HG03135 (cell line): ENCODE results near the gene DGKI.
A peak's percentile ranks its signal among the peaks of the same experiment; 100 is the strongest.

Experiments
- ATAC-seq: cut with Tn5 transposase; IDR thresholded peaks from one replicate; pipeline ENCODE4 v1.9.1; 2021; ENCODE audit warnings: mild to moderate bottlenecking, moderate library complexity; ENCODE audit not compliant: unreplicated experiment

DGKI gene

DNA sequence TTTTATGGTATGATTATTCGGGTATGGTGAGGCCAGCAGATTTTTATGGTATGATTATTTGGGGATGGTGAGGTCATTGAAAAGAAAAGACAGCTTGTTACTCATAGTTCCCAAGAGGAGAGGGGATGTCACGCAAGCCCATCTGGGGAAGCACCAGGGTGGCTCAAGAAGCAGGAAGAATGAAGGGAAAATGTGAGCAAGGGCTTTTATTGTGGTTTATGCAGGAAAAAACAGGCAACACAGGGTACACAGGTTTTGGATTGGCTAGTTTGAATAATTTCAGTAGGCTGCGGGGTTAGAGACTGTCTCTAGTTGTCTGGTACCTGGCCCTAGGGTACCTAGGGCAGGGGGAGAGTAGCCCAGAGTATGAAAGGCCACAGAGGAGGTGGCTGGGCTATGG lies 26.8 kb upstream of the DGKI start:
- ATAC-seq: no peak

GRCh38 chr7:137871170-137871915 lies 24.6 kb upstream of the DGKI start:
- no peak for ATAC-seq

DNA sequence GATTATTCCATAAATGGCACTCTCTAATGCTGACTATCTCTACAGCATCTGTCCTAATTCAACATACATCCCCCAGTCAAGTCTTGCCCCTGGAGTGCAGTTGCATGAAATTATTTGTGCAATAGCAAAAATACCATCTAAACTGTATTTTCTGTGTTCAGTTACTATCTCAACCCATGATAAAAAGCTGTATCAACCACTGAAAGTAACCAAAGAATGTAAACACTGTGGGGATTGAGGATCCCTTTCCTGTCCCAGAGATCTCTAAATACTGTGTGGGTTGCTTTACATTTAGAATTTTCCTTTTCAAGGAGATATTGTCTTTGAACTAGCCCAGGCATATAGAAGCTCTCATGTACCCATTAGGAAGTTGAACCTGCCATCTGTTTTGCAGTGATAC lies 23.9 kb upstream of the DGKI start:
- ATAC-seq: no peak

DNA sequence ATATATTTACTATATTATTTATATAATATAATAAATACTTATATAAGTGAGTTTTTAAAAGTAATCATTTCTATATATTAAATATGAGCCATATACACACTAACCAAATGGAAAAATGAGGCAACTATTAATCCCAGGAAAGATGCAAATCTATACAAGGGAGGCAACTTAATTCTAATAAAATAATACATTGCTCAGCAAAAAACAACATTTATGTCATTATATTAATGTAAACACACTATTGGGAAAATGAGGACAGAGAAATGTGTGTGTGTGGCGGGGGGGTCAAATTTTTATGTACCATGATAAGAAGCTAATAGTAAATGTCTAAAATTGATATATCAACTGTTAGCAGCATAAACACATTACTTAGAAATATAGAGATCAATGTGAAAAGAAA lies 23.3 kb upstream of the DGKI start:
- ATAC-seq: no peak

DNA sequence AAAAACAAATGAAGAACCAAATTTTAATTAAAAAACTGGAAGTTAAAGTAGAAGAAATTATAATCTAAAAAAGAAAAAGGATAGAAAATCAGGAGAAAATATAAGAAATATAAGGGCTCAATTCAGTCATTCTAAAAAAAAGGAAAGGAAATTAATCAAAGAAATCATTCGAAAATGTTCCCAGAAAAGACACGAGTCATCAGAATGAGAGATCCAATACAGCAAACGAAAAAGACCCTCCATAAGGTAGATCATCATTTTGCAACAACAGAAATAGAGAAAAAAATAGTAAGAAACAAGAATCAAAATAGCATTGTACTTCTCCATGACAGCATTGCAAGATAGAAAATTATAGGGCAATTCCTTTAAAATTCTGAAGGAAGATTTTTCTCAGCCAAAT lies 22.5 kb upstream of the DGKI start:
- ATAC-seq: no peak

GRCh38 chr7:137867289-137867688 lies 20.5 kb upstream of the DGKI start:
- no peak for ATAC-seq

- no peak for ATAC-seq
Measured at GRCh38 chr7:137865764-137866163, 19.0 kb upstream of the DGKI start.

GRCh38 chr7:137862964-137863363 lies 16.2 kb upstream of the DGKI start:
- ATAC-seq: no peak

DNA sequence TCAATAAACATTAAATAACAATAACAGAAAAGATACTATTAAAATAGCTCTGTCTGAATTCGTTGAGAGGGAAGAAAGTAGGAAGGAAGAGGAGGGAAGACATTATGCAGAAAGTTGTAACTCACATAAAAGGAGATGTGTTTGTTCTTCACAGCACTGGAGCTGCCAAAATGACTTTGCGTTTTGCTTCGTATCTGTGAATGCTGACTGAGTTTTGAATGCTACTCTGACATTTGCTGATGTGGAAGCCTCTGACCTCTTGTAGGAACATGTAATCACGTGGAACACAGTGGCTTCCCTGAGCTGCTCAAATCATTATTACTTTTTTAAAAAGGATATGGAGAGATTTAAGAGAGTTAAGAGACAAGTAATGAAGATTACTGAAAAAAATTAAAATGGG lies 15.6 kb upstream of the DGKI start:
- no peak for ATAC-seq

DNA sequence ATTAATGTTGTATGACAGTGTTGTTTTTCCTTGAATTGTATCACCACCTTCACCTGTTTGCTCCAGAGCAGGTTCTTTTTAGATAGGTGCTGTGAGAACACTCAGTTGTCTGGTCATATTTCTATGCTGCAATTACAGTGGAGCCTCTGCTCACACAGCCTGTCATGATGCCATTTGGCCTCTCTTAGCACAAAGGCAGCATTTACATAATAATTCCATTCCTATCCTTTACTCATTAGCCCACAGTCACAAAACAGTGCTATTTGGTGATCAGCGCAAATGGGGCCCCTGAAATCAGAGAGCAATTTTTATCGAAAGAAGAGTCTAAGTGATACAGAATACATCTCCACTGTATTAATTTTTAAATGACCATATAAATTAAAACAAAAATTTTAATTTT lies 13.8 kb upstream of the DGKI start:
- ATAC-seq: no peak

GRCh38 chr7:137853053-137853452 lies 6.3 kb upstream of the DGKI start:
- ATAC-seq: no peak

DNA sequence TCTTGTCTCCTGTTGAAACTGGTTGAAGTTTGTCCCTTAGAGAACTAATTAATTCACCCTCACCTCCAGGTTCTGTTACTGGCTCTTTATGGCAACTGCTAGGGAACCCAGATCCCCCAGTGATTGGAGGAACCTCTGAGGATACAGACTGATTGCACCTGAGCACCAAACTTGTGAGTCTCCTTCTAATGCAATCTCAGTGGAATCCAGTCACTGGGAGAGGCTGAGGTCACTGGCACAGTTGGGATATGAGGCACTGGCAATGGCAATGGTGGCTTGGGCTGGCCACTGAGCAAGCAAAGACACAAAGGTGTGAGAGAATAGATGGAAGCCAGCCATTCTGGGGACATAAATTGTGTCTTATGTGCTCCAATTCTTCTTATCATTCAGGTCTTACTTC lies 5.3 kb upstream of the DGKI start:
- ATAC-seq: no peak

- no peak for ATAC-seq
Measured at GRCh38 chr7:137850972-137851945, 4.5 kb upstream of the DGKI start.

GRCh38 chr7:137850571-137850970 lies 3.8 kb upstream of the DGKI start:
- no peak for ATAC-seq

GRCh38 chr7:137848095-137848494 lies 1.3 kb upstream of the DGKI start:
- ATAC-seq: no peak

DNA sequence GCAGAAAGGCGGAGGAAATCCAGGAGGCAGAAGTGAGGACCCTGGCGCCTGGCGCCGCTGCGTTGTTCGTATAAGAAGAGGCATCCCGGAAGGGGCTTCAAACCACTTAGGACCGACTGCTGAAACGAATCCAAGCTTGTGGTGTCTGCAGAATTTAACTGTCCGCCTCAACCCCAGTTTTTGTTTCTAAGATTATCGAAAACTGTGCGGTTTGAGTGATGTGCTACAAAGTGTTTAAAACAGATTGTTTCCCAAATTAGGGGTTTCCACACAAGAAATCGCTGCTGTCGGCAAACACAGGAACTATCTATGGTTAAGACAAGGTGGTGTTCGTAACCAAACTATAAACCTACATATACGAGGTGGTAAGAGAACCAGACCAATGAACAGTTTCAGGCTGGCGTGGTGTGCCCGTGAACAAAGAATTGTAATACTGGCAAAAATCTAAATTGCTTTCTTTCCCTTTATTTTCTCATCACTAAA lies 835 bp upstream of the DGKI start:
- peak; percentile 10 for ATAC-seq

DNA sequence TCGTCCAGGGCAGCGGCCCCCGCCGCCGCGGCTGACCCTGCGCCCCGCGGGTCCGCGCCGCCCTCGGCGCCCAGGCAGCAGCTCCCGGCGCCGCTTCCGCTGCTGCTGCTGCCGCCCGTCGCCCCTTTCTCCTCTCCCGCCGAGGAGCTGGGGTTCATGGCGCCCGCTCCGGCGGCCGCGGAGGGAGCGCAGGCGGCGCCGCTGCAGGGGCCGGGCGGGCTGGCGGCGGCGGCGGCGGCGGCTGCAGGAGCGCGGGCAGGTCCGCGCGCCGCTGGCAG lies 286 bp downstream of the DGKI start:
- ATAC-seq: peak; percentile 36

DNA sequence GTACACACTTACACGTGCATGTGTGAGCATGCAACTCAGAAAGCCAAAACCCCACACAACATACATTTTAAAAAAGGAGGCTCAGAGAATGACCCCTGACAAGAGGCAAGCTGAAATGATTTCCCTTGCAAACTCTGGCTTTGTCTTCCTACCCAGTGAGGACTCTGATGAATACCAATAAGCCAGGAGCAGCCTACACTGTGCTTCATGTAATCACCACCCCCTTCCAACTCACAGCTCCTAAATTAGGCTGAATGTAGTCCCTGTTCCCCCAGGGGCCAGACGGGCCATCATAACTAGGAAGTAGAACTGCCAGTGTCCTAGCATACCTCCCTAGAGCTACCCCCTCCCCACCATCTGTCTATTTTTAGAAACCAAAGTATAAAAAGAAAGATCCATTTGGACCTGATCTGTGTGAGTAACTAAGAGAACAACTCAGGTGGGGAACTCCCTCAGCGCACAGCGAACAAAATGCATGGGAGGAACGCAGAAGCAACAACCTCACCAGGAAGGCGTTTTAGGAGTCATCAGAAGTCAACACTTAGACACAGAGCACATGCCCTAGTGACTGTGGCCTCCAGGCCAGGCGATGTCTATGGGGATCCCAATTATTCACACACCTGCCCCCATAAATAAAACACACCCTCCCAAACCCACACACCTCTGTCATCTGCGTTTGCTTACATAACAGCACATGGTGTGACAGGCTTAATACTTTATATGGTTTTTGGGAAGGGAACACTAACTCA lies 1.9 kb downstream of the DGKI start:
- no peak for ATAC-seq

DNA sequence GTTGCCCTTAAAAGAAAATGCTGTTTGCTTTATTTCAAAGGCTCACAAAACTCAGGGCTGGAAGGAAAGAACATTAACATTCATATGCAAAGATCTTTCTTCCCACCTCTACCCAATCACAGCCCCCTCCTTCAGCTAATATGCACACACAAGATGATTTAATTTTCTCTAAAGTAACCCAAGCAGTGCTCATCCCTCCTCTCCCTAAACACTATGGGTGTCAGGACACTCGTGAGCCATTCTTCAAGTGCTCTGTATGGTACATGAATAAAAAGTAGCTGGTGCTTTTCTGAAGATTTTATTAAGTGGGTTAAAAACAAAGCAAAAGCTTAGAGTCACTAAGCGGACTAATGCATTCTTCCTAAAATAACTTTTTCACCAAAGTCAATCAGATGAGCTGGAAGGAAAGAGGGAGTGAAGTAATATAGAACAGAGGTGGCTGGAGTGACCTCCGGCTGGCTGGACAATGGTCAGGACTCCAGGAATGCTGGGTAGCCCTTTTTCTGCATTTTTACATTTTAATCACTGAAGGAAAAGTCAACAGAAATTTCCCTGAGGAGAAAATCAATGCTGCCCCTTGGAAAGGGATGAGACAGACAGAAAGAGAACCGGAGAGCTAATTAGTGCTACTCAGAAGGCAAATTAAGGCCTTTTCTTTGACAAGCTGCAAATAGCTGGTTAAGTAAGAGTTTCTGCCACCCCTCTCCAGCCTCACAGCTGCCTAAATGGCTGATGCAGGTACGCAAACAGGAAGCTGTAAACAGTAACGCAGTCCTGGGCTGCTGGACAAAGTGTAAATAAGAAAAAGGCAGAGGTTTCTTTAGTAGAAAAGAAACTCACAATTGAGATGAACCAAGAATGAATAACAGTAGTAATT lies 6.6 kb downstream of the DGKI start:
- ATAC-seq: no peak

- ATAC-seq: no peak
Measured at GRCh38 chr7:137838706-137839315, 8.0 kb downstream of the DGKI start.
